GM12891 (cell line): ENCODE measurements around the gene TIMP2.

Source experiments
- POLR2A ChIP-seq: IDR thresholded peaks from 2 replicates; pipeline ENCODE4 v1.6.1; 2011; ENCODE audit warnings: low read depth, low read length, control low read depth
- POLR2AphosphoS5 ChIP-seq: IDR thresholded peaks from 2 replicates; pipeline ENCODE4 v1.6.1; 2011; ENCODE audit warnings: low read depth, low read length, control low read depth
- SPI1 ChIP-seq: IDR thresholded peaks from 2 replicates; pipeline ENCODE4 v1.6.1; 2011; ENCODE audit warnings: low read depth, low read length, control low read depth
- TAF1 ChIP-seq: IDR thresholded peaks from 2 replicates; pipeline ENCODE4 v1.6.1; 2011; ENCODE audit warnings: low read depth, low read length, control low read depth

DNA sequence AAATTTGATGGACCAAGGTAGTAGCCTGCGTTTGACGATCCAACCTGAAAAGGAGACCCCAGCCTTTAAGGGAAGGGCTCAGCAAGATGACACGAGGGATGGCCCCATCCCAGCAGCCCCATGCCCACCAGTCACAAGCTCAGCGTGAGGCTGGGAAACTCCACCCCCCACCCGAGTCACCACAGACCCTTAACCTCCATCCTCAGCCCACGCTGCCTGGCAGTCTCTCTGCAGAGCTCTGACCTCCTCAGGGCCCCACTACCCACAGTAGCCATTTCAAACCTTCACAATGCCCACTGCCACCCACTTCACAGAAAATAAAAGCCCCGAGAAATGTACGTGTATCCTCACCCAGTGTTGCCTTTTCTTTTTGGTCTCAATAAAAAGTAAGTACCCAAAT is 103.2 kb downstream of the TIMP2 start:
- TF ChIP-seq POLR2A = no peak
- no peak for TF ChIP-seq TAF1
- no peak for TF ChIP-seq POLR2AphosphoS5
- no peak for TF ChIP-seq SPI1
